Thyroid gland (tissue), 4 donors: Measurements from ENCODE around the gene SPG7.

Experiments
- POLR2A ChIP-seq, 2 donors: fragments of 450-650 bp; IDR thresholded peaks; one replicate each; pipeline ENCODE4 v1.6.1; 2017; ENCODE audit warnings: antibody characterized with exemption in 2 of 2, mild to moderate bottlenecking in 2 of 2, moderate library complexity in 1 of 2
- TF ChIP-seq, protein P1 (sequence below), 6 experiments: fragments of 200-600 bp in 3 of 6; fragments of 450-650 bp in 3 of 6; sonication (generic) in 3 of 6; IDR thresholded peaks; one replicate each; pipeline ENCODE4 v1.5.1; 2016 to 2019; ENCODE audit warnings: antibody characterized with exemption in 6 of 6, mild to moderate bottlenecking in 2 of 6, inconsistent platforms in 1 of 6, moderate library complexity in 1 of 6

DNA sequence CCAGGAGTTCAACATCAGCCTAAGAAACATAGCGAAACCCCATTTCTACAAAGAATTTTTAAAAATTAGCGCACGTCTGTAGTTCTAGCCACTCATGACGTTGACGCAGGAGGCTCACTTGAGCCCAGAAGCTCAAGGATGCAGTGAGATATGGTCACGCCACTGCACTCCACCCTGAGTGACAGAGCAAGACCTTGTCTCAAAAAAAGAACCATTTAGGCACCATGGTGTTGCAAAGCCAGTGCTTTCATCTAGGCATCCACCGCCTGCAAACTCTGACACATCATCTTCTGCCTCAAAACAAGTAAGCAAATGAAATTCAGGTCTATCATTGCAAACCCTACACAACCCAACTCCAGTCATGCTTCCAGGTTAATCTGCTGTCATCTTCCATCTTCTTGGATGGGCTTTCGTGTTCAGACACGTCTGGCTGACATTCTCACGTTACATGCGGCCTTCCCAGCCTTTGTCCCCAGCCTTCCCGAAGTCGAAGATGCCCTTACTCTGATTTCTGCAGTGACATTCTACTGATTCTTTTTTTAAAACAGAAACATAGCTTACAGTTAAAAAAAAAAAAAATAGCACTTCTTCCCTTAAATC lies 26.7 kb upstream of the SPG7 start:
- TF ChIP-seq, protein P1, sequence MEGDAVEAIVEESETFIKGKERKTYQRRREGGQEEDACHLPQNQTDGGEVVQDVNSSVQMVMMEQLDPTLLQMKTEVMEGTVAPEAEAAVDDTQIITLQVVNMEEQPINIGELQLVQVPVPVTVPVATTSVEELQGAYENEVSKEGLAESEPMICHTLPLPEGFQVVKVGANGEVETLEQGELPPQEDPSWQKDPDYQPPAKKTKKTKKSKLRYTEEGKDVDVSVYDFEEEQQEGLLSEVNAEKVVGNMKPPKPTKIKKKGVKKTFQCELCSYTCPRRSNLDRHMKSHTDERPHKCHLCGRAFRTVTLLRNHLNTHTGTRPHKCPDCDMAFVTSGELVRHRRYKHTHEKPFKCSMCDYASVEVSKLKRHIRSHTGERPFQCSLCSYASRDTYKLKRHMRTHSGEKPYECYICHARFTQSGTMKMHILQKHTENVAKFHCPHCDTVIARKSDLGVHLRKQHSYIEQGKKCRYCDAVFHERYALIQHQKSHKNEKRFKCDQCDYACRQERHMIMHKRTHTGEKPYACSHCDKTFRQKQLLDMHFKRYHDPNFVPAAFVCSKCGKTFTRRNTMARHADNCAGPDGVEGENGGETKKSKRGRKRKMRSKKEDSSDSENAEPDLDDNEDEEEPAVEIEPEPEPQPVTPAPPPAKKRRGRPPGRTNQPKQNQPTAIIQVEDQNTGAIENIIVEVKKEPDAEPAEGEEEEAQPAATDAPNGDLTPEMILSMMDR (IDR thresholded peaks at IDR 0.05): no peak
- no peak for TF ChIP-seq POLR2A (IDR thresholded peaks at IDR 0.05)
